ENCODE results near the gene NFKBIE. TPM values are rescaled to one million over a fixed set of nuclear protein-coding genes. Genes with fewer than 3 reads are reported as not detected.

NFKBIE gene
- total and polyA plus RNA-seq, 2 of the 13 experiments (the other 11 are each of a cell fraction or from before 2014, with no cell fraction given): 6.7 to 14.5 TPM

DNA sequence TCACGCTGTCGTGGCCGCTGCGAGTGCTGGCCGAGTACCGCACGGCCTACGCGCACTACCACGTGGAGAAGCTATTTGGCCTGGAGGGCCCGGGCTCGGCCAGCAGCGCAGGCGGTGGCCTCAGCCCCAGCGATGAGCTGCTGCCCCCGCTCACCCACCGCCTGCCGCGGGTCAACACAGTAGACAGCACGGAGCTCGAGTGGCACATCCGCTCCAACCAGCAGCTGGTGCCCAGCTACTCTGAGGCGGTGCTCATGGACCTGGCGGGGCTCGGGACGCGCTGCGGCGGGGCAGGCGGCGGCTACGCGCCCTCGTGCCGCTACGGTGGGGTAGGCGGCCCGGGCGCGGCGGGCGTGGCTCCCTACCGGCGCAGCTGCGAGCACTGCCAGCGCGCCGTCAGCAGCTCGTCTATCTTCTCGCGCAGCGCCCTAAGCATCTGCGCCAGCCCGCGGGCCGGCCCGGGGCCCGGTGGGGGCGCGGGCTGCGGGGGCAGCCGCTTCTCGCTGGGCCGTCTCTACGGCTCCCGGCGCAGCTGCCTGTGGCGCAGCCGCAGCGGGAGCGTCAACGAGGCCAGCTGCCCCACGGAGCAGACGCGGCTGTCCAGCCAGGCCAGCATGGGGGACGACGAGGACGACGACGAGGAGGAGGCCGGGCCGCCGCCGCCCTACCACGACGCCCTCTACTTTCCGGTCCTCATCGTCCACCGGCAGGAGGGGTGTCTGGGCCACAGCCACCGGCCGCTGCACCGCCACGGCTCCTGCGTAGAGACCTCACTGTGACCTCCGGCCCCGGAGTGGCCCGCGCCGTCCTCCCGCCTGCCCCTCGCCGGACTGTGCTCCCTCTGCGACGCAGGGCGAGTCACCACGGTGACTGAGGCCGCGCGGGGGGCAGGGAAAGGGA lies 10.6 kb upstream of the NFKBIE start (continued):
- no peak for TF ChIP-seq GTF2F1 (IDR thresholded peaks at IDR 0.05; ENCODE audit: low read length)
- TF ChIP-seq MLLT10 (CRISPR knock-in tag; IDR thresholded peaks at IDR 0.05): no peak
- peak; percentile 32; the same call in 1 of the 2 replicates for TF ChIP-seq NR2C2 (CRISPR knock-in tag; IDR thresholded peaks at IDR 0.05; ENCODE audit: borderline replicate concordance)
- TF ChIP-seq, protein P1, sequence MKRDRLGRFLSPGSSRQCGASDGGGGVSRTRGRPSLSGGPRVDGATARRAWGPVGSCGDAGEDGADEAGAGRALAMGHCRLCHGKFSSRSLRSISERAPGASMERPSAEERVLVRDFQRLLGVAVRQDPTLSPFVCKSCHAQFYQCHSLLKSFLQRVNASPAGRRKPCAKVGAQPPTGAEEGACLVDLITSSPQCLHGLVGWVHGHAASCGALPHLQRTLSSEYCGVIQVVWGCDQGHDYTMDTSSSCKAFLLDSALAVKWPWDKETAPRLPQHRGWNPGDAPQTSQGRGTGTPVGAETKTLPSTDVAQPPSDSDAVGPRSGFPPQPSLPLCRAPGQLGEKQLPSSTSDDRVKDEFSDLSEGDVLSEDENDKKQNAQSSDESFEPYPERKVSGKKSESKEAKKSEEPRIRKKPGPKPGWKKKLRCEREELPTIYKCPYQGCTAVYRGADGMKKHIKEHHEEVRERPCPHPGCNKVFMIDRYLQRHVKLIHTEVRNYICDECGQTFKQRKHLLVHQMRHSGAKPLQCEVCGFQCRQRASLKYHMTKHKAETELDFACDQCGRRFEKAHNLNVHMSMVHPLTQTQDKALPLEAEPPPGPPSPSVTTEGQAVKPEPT (CRISPR knock-in tag; IDR thresholded peaks at IDR 0.05; ENCODE audit: low read depth): peak; percentile 1; the same call in 1 of the 2 replicates
- 0 out of 4 replicates have a peak, but pooled peaks of 1 of the 2 experiments have one; percentile 64 for TF ChIP-seq KLF16 (CRISPR knock-in tag; IDR thresholded peaks at IDR 0.05)
- no peak for TF ChIP-seq TGIF2 (CRISPR knock-in tag; IDR thresholded peaks at IDR 0.05)
- TF ChIP-seq, protein P2, sequence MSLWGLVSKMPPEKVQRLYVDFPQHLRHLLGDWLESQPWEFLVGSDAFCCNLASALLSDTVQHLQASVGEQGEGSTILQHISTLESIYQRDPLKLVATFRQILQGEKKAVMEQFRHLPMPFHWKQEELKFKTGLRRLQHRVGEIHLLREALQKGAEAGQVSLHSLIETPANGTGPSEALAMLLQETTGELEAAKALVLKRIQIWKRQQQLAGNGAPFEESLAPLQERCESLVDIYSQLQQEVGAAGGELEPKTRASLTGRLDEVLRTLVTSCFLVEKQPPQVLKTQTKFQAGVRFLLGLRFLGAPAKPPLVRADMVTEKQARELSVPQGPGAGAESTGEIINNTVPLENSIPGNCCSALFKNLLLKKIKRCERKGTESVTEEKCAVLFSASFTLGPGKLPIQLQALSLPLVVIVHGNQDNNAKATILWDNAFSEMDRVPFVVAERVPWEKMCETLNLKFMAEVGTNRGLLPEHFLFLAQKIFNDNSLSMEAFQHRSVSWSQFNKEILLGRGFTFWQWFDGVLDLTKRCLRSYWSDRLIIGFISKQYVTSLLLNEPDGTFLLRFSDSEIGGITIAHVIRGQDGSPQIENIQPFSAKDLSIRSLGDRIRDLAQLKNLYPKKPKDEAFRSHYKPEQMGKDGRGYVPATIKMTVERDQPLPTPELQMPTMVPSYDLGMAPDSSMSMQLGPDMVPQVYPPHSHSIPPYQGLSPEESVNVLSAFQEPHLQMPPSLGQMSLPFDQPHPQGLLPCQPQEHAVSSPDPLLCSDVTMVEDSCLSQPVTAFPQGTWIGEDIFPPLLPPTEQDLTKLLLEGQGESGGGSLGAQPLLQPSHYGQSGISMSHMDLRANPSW (CRISPR knock-in tag; IDR thresholded peaks at IDR 0.05; ENCODE audit: borderline replicate concordance): no peak
- no peak for TF ChIP-seq SMYD3 (CRISPR knock-in tag; IDR thresholded peaks at IDR 0.05)
- TF ChIP-seq, protein P3, sequence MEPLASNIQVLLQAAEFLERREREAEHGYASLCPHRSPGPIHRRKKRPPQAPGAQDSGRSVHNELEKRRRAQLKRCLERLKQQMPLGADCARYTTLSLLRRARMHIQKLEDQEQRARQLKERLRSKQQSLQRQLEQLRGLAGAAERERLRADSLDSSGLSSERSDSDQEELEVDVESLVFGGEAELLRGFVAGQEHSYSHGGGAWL (CRISPR knock-in tag; IDR thresholded peaks at IDR 0.05): 0 out of 2 replicates have a peak, but pooled peaks have one; percentile 40
- no peak for TF ChIP-seq NFRKB (IDR thresholded peaks at IDR 0.05)
- TF ChIP-seq, protein P4, sequence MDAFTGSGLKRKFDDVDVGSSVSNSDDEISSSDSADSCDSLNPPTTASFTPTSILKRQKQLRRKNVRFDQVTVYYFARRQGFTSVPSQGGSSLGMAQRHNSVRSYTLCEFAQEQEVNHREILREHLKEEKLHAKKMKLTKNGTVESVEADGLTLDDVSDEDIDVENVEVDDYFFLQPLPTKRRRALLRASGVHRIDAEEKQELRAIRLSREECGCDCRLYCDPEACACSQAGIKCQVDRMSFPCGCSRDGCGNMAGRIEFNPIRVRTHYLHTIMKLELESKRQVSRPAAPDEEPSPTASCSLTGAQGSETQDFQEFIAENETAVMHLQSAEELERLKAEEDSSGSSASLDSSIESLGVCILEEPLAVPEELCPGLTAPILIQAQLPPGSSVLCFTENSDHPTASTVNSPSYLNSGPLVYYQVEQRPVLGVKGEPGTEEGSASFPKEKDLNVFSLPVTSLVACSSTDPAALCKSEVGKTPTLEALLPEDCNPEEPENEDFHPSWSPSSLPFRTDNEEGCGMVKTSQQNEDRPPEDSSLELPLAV (CRISPR knock-in tag; conservative IDR thresholded peaks at IDR 0.05; ENCODE audit: low read depth): 0 out of 2 replicates have a peak, but pooled peaks have one; percentile 23
- TF ChIP-seq HOXD1 (CRISPR knock-in tag; IDR thresholded peaks at IDR 0.05): 0 out of 2 replicates have a peak, but pooled peaks have one; percentile 5
- 0 out of 2 replicates have a peak, but pooled peaks have one; percentile 40 for TF ChIP-seq NFIB (CRISPR knock-in tag; IDR thresholded peaks at IDR 0.05; ENCODE audit: borderline replicate concordance)
- TF ChIP-seq ETV5 (CRISPR knock-in tag; IDR thresholded peaks at IDR 0.05; ENCODE audit: borderline replicate concordance): peak; percentile 23; the same call in 1 of the 2 replicates
- no peak for TF ChIP-seq PAX8 (CRISPR knock-in tag; IDR thresholded peaks at IDR 0.05; ENCODE audit: borderline replicate concordance)
- TF ChIP-seq, protein P5, sequence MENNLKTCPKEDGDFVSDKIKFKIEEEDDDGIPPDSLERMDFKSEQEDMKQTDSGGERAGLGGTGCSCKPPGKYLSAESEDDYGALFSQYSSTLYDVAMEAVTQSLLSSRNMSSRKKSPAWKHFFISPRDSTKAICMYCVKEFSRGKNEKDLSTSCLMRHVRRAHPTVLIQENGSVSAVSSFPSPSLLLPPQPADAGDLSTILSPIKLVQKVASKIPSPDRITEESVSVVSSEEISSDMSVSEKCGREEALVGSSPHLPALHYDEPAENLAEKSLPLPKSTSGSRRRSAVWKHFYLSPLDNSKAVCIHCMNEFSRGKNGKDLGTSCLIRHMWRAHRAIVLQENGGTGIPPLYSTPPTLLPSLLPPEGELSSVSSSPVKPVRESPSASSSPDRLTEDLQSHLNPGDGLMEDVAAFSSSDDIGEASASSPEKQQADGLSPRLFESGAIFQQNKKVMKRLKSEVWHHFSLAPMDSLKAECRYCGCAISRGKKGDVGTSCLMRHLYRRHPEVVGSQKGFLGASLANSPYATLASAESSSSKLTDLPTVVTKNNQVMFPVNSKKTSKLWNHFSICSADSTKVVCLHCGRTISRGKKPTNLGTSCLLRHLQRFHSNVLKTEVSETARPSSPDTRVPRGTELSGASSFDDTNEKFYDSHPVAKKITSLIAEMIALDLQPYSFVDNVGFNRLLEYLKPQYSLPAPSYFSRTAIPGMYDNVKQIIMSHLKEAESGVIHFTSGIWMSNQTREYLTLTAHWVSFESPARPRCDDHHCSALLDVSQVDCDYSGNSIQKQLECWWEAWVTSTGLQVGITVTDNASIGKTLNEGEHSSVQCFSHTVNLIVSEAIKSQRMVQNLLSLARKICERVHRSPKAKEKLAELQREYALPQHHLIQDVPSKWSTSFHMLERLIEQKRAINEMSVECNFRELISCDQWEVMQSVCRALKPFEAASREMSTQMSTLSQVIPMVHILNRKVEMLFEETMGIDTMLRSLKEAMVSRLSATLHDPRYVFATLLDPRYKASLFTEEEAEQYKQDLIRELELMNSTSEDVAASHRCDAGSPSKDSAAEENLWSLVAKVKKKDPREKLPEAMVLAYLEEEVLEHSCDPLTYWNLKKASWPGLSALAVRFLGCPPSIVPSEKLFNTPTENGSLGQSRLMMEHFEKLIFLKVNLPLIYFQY (CRISPR knock-in tag; IDR thresholded peaks at IDR 0.05; ENCODE audit: borderline replicate concordance): 0 out of 2 replicates have a peak, but pooled peaks have one; percentile 16

Measured in HepG2 (cell line).